GM12891 (cell line): Measurements from ENCODE around the gene PDIA5.

Source experiments
- DNase-seq: peaks from one replicate; pipeline ENCODE4 v3.0.0; 2011; ENCODE audit warnings: low spot score; ENCODE audit not compliant: insufficient read length
- FAIRE-seq: peaks from 2 replicates; lab custom pipeline; 2011; peaks lifted over from hg19 to GRCh38; lab: Jason Lieb, UNC
- PAX5 ChIP-seq: IDR thresholded peaks from 2 replicates; pipeline ENCODE4 v1.6.1; 2011; ENCODE audit warnings: low read length, moderate library complexity, mild to moderate bottlenecking; ENCODE audit not compliant: insufficient read depth, severe bottlenecking
- POLR2A ChIP-seq: IDR thresholded peaks from 2 replicates; pipeline ENCODE4 v1.6.1; 2011; ENCODE audit warnings: low read depth, low read length, control low read depth
- POLR2AphosphoS5 ChIP-seq: IDR thresholded peaks from 2 replicates; pipeline ENCODE4 v1.6.1; 2011; ENCODE audit warnings: low read depth, low read length, control low read depth
- POU2F2 ChIP-seq: IDR thresholded peaks from 2 replicates; pipeline ENCODE4 v1.6.1; 2011; ENCODE audit warnings: low read depth, mild to moderate bottlenecking, control low read depth, low read length, moderate library complexity
- SPI1 ChIP-seq: IDR thresholded peaks from 2 replicates; pipeline ENCODE4 v1.6.1; 2011; ENCODE audit warnings: low read depth, low read length, control low read depth
- TAF1 ChIP-seq: IDR thresholded peaks from 2 replicates; pipeline ENCODE4 v1.6.1; 2011; ENCODE audit warnings: low read depth, low read length, control low read depth

PDIA5 gene

DNA sequence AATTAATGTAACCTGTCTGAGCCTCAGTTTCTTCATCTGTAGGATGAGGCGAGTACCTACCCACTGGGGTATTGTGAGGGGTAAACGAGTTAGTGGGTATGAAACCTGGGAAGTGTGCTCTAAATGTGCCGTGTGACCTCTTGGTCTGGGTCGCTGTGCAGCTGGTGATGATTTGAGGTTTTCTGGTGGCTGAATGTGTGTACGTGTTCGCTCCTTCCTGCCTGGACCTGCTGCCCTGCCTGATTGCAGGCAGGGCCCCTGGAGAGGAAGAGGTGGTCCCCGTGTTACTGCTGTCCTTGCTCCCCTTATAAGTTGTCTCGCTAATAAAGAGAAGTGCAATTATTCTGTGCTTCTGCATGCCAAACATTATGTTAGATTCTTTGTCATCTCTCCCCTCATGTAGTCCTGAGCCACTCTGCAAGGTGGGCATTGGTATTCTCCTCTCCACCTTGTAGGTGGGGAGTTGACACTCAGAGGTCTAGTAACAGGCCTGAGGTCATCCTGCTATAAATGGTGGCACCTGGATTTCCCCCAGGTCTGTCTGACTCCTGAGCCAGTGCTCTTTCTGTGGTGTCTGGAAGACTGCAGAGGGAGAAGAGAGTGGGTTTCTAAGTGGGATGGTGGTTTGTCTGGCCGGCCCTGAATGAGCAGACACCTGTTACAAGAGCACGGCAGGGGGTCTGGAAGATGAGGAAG is 15.7 kb downstream of the PDIA5 start:
- TF ChIP-seq TAF1: no peak
- TF ChIP-seq POU2F2: peak; percentile 33; the same call in 1 of the 2 replicates
- peak; percentile 16; the same call in 1 of the 2 replicates for TF ChIP-seq SPI1
- peak; percentile 33; the same call in 1 of the 2 replicates for TF ChIP-seq POLR2A
- peak; percentile 93 for FAIRE-seq
- DNase-seq: no peak

DNA sequence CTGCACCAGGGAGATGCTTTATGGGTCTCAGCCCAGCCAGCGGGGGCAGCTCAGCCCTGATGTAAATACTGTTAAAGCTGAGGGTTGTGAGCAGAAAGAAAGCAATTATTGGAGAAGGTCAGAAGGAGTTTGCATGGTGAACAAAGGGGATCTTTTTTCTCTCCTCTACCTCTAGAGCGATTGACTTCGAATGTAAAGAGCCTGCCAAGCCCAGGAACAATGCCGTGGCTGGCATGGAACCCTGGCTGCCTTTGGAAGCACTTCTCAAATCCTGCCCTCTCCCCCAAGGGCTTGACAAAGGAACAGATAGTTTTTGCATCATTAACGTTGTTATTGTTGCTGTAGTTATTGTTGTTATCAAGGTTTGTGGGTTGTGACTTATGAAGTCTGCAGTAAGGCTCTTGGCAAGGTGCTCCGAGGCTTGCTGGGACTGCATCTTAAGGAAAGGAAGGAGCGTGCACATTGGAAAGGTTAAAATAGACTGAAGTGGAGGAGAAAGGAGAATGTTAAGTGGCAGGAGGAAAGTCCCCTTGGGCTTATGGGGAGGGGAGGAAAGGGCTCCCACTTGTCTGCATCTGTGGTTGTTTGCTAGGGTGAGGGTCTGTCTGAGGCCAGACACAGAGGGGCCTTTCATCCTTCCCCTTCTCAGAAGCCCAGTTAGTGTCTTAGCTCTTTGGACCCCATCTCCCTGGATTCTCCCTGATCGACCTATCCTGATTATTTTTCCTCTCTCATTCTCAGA is 16.7 kb downstream of the PDIA5 start:
- TF ChIP-seq POLR2AphosphoS5: no peak
- TF ChIP-seq PAX5: no peak
- no peak for TF ChIP-seq POLR2A
- TF ChIP-seq SPI1: no peak
- FAIRE-seq (no peak), DNase-seq (no peak)

DNA sequence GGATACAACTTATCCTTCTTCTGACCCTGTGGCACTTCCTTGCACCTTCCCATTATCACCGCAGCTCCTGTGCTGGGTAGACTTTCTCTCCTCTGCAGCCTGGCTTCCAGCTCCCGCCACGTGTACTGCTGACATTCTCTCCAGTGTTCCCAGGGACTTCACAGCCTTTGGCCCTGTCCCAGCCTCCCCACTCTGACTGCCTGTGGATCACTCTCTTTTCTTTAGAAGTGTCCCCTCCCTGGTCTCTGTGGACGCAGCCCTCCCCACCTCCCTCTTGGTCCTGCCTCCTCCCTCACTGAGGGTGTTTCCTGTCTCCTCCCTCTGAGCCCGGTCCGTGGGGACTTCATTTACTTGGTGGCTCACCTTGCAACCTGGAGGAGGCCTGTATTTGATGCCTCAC is 17.4 kb downstream of the PDIA5 start:
- no peak for DNase-seq
- FAIRE-seq: no peak

GRCh38 chr3:123084738-123085237 is 18.0 kb downstream of the PDIA5 start:
- no peak for DNase-seq
- FAIRE-seq: no peak
- TF ChIP-seq POLR2A: no peak

More for the DNA sequence above, 17.4 kb downstream of the PDIA5 start:
- no peak for TF ChIP-seq PAX5

- FAIRE-seq: no peak
- TF ChIP-seq TAF1 (no peak), POLR2A (no peak), POLR2AphosphoS5 (no peak), SPI1 (no peak), PAX5 (no peak), POU2F2 (no peak)
- no peak for DNase-seq
Measured at GRCh38 chr3:123085293-123085931, 18.6 kb downstream of the PDIA5 start.

- TF ChIP-seq POLR2AphosphoS5 (no peak), TAF1 (no peak), POU2F2 (no peak), PAX5 (no peak), SPI1 (no peak), POLR2A (no peak)
- DNase-seq: no peak
- FAIRE-seq: no peak
Measured at GRCh38 chr3:123085932-123086627, 19.3 kb downstream of the PDIA5 start.

DNA sequence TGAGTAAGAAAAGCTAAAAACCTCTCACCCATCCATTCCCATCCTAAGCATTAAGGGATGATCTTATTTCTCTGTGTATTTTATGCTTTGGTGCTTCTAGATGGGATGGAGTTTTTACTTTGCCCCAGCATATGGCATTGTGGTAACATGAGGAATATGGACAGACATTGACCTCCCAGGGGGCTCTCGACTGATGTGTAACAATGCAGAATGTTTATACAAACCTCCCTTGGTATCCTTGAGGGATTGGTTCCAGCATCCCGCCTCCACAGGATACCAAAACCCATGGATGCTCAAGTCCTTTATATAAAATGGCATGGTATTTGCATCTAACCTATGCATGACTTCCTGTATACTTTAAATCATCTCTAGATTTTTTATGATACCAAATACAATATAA is 21.6 kb downstream of the PDIA5 start:
- DNase-seq: no peak
- no peak for TF ChIP-seq POU2F2
- TF ChIP-seq POLR2A: no peak
- no peak for TF ChIP-seq PAX5
- TF ChIP-seq SPI1: no peak
- TF ChIP-seq POLR2AphosphoS5: no peak
- FAIRE-seq: no peak

DNA sequence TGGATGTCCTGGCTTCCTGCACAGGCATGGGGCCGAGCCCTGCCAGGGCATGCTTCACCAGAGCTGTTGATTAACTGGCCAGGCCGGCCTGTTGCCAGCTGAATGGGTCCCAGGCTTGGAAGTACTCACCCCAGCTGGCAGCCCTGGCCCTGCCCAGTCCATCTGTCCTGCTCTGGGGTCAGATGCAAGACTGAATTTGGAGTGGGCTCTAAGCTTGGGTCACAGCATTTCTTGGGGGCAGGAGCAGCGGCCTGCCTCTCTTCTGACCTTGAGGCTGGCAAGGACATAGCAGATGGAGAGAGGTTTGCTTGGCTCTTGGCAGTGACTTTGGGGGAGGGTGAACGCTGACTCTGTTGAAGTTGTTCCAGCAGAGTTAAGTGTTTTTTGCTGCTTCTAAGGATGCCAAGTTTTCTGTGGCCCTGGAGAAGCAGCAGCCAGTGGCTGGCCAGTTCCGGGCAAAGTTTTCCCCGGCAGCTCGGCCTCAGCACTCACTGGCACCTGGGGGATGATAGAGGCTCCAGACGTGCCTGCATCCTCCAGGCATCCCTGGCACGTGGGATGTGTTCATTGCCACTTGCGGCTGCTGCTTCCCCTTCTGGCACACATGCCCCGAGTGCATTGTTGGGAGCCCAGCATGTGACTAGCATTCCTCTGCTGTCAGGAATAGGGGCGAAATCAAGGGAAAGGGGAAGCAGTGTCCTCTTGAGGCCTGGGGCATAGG is 22.9 kb downstream of the PDIA5 start:
- FAIRE-seq (no peak), DNase-seq (no peak)
- TF ChIP-seq TAF1: no peak
- no peak for TF ChIP-seq SPI1
- no peak for TF ChIP-seq PAX5
- no peak for TF ChIP-seq POLR2A
- no peak for TF ChIP-seq POLR2AphosphoS5

- DNase-seq: no peak
- no peak for FAIRE-seq
- TF ChIP-seq PAX5: no peak
- no peak for TF ChIP-seq POLR2A
- no peak for TF ChIP-seq POU2F2
- TF ChIP-seq POLR2AphosphoS5: no peak
- no peak for TF ChIP-seq TAF1
- TF ChIP-seq SPI1: no peak
Measured at GRCh38 chr3:123090728-123091531, 24.1 kb downstream of the PDIA5 start.
